K562 (cell line): Measurements from ENCODE around the gene IRF4. TPM values are rescaled to one million over a fixed set of nuclear protein-coding genes. Genes with fewer than 3 reads are reported as not detected.

ENCODE experiments used
- ATAC-seq: fragments of 200-7000 bp; cut with Tn5 transposase; 3 replicates; pipeline ENCODE4 v1.9.1; 2020; ENCODE audit warnings: moderate library complexity
- BruUV-seq: library from RNA; stranded (reverse); fragments of 400-500 nt; replicated peaks from 2 replicates; lab custom pipeline; 2021; lab: Mats Ljungman, UMichigan
- CTCF ChIA-PET: fragments of 300-600 bp; formaldehyde crosslinking; extraction: SDS; loops from one replicate; lab custom pipeline; 2021; ENCODE audit warnings: low intra/inter-chr PET ratio; lab: Yijun Ruan, JAX
- POLR2A ChIA-PET: fragments of 300-600, 350-650 bp; sonication (Branson Sonifier 250); formaldehyde crosslinking; extraction: SDS; loops from one replicate; lab custom pipeline; 2021; ENCODE audit warnings: antibody characterized with exemption, inconsistent platforms; lab: Yijun Ruan, JAX
- DNase-seq, 4 experiments: peaks; one replicate each; pipeline versions ENCODE4 v3.0.0 to v3.0.0-alpha.2; 2011 to 2018; ENCODE audit warnings: low spot score in 3 of 4, mixed read lengths in 3 of 4; ENCODE audit errors: extremely low read depth in 1 of 4
- FAIRE-seq: peaks from 2 replicates; lab custom pipeline; 2011; peaks lifted over from hg19 to GRCh38; lab: Jason Lieb, UNC
- H2AFZ ChIP-seq: 2 replicates; pipeline ENCODE4 v1.6.0; 2011; ENCODE audit warnings: low read depth, low read length, control low read depth, inconsistent platforms
- H3K27ac ChIP-seq: fragments of 200-600 bp; 3 replicates; pipeline ENCODE4 v1.8.0; 2011; ENCODE audit warnings: low read depth, mild to moderate bottlenecking, control low read depth, inconsistent platforms, low read length, moderate library complexity, mixed read lengths; ENCODE audit errors: extremely low read depth
- H3K27me3 ChIP-seq, 2 experiments: fragments of 300-600 bp in 1 of 2; 2 replicates in 1 of 2; 3 replicates in 1 of 2; pipeline versions ENCODE4 v1.6.0 to v1.8.0; 2011; ENCODE audit warnings: inconsistent platforms in 2 of 2, low read length in 2 of 2, mild to moderate bottlenecking in 1 of 2, mixed read lengths in 1 of 2, moderate library complexity in 1 of 2; ENCODE audit not compliant: control insufficient read depth in 2 of 2, insufficient read depth in 2 of 2
- H3K36me3 ChIP-seq: fragments of 300-600 bp; 3 replicates; pipeline ENCODE4 v1.8.0; 2011; ENCODE audit warnings: mild to moderate bottlenecking, low read length, inconsistent platforms; ENCODE audit not compliant: control insufficient read depth, insufficient read depth
- H3K4me1 ChIP-seq, 2 experiments: fragments of 200-600 bp in 1 of 2; replicated peaks in 1 of 2; 2 replicates in 1 of 2; 3 replicates in 1 of 2; pipeline versions ENCODE4 v1.5.1 to v1.8.0; 2011; ENCODE audit warnings: inconsistent platforms in 2 of 2, low read length in 2 of 2, mild to moderate bottlenecking in 1 of 2, mixed read lengths in 1 of 2, moderate library complexity in 1 of 2; ENCODE audit not compliant: control insufficient read depth in 2 of 2, insufficient read depth in 2 of 2
- H3K4me2 ChIP-seq: 2 replicates; pipeline ENCODE4 v1.6.1; 2011; ENCODE audit warnings: low read length, control low read depth, inconsistent platforms, mixed read lengths; ENCODE audit not compliant: insufficient read depth
- H3K4me3 ChIP-seq: fragments of 200-600 bp; sonication (generic), shearing (Covaris generic); 2 replicates; pipeline ENCODE4 v1.5.1; 2016; ENCODE audit warnings: control low read depth, inconsistent platforms
- H3K79me2 ChIP-seq: fragments of 200-600 bp; 3 replicates; pipeline ENCODE4 v1.8.0; 2011; ENCODE audit warnings: low read length, inconsistent platforms; ENCODE audit not compliant: control insufficient read depth, insufficient read depth
- H3K9ac ChIP-seq, 2 experiments: 2 replicates each; pipeline versions ENCODE4 v1.6.0 to v1.6.1; 2011; ENCODE audit warnings: low read depth in 2 of 2, low read length in 2 of 2, control low read depth in 1 of 2, inconsistent platforms in 1 of 2, mild to moderate bottlenecking in 1 of 2, mixed read lengths in 1 of 2; ENCODE audit not compliant: insufficient read depth in 1 of 2
- H3K9me1 ChIP-seq: one replicate; pipeline ENCODE4 v1.6.0; 2011; ENCODE audit warnings: inconsistent platforms, mild to moderate bottlenecking, low read length, moderate library complexity; ENCODE audit not compliant: control insufficient read depth, insufficient read depth
- H3K9me3 ChIP-seq: replicated peaks from 2 replicates; pipeline ENCODE4 v1.5.1; 2011; ENCODE audit warnings: low read depth, low read length, inconsistent platforms; ENCODE audit not compliant: control insufficient read depth, insufficient read depth
- H4K20me1 ChIP-seq: replicated peaks from 2 replicates; pipeline ENCODE4 v1.6.1; 2011; ENCODE audit warnings: low read length, inconsistent platforms, mixed read lengths; ENCODE audit not compliant: control insufficient read depth, insufficient read depth
- MAZ ChIP-seq, 2 experiments: fragments of 450-650 bp in 1 of 2; sonication (generic) in 1 of 2; formaldehyde crosslinking; IDR thresholded peaks in 1 of 2; conservative IDR thresholded peaks in 1 of 2; 2 replicates each; pipeline versions ENCODE4 v1.4.0 to v1.5.0; 2020; ENCODE audit warnings: mild to moderate bottlenecking in 1 of 2, missing genetic modification reagents in 1 of 2
- ZFP36 ChIP-seq: fragments of 150-350 bp; IDR thresholded peaks from 2 replicates; pipeline ENCODE4 v1.6.1; 2018; ENCODE audit warnings: low read length, low read depth; ENCODE audit not compliant: partially characterized antibody
- ZKSCAN1 ChIP-seq: fragments of 150-350 bp; IDR thresholded peaks from 2 replicates; pipeline ENCODE4 v1.6.1; 2016; ENCODE audit warnings: low read depth, low read length
- ZNF785 ChIP-seq: fragments of 250-450 bp; sonication (Bioruptor Pico); IDR thresholded peaks from 2 replicates; pipeline ENCODE4 v1.4.0; 2020; ENCODE audit warnings: mild to moderate bottlenecking
- WGBS: fragments of 100-300 bp; shearing (Covaris generic); methylation state at CpG from one replicate; pipeline ENCODE4 v1.1.6; 2016; ENCODE audit warnings: low coverage, mixed read lengths; ENCODE audit not compliant: insufficient coverage; ENCODE audit errors: missing lambda C conversion rate; 5-methylcytosine and 5-hydroxymethylcytosine counted together
- in situ Hi-C: fragments of 300-500 bp; cut with MboI; formaldehyde crosslinking; loops from 4 replicates; pipeline ENCODE4 v1.15.0; 2018; ENCODE audit warnings: inconsistent platforms, mixed read lengths
- intact Hi-C: fragments of 100-400 bp; cut with micrococcal nuclease; formaldehyde crosslinking; loops from 2 replicates; pipeline ENCODE4 v1.14.2; 2022
- polyA plus RNA-seq, 8 experiments: library from polyadenylated mRNA; depleted of rRNA in 4 of 8; stranded (reverse) in 5 of 8; unstranded in 3 of 8; fragments of >200 nt; fragmentation: Nextera tagmentation in 2 of 8; fragmentation: Illumina TruSeq in 1 of 8; extraction: Ambion mirVana in 2 of 8; extraction: Trizol in 1 of 8; gene quantifications; 2 replicates each; pipeline versions ENCODE4 v1.2.1 to v1.2.3, GENCODE V29; 2011 to 2014; ENCODE audit warnings: inconsistent platforms in 1 of 8, missing spikeins in 1 of 8
- total RNA-seq, 7 experiments: library from RNA; depleted of rRNA in 6 of 7; stranded (reverse); fragments of >200 nt in 6 of 7; fragmentation: Illumina TruSeq in 2 of 7; extraction: Trizol in 2 of 7; gene quantifications; 2 replicates each; pipeline versions ENCODE4 v1.2.1 to v1.2.3, GENCODE V29; 2011 to 2021; ENCODE audit warnings: low replicate concordance in 1 of 7
- TF ChIP-seq, protein P1 (sequence below): fragments of 200-800 bp; sonication (Bioruptor generic); IDR thresholded peaks from 2 replicates; pipeline ENCODE4 v1.6.1; 2017; ENCODE audit warnings: missing genetic modification characterization, missing compliant biosample characterization
- TF ChIP-seq, protein P2 (sequence below): fragments of 450-650 bp; formaldehyde crosslinking; IDR thresholded peaks from 2 replicates; pipeline ENCODE4 v1.4.0; 2020; ENCODE audit warnings: mild to moderate bottlenecking, mixed read lengths
- TF ChIP-seq, protein P3 (sequence below), 2 experiments: fragments of 250-450 bp in 1 of 2; fragments of 450-650 bp in 1 of 2; sonication (Bioruptor Pico) in 1 of 2; IDR thresholded peaks; 2 replicates each; pipeline versions ENCODE4 v1.6.1 to v1.8.0; 2016 to 2021; ENCODE audit warnings: mild to moderate bottlenecking in 2 of 2, moderate library complexity in 2 of 2, missing compliant biosample characterization in 1 of 2, missing genetic modification characterization in 1 of 2

The IRF4 gene
- total and polyA plus RNA-seq, 9 of the 15 experiments (the other 6 are each of a cell fraction or from before 2014, with no cell fraction given): 0.05 to 0.33 (median 0.09) TPM; not detected in 6

DNA sequence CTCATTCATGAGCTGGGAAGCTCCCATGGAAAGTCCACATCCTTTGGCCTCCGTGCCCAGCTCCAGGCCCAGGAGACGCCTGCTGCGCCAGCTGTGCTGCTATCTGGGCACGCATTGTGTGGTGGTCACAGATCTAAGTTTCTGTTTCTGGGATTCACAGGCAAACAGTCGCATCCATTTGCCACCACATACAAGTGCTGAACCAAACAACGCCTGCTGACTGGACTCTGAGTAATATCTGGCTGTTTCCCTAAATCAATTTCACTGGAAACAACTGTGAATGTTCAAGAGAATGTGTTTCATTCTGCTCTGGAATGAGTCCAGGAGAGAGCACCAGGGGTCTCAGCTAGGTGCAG is 45.5 kb downstream of the IRF4 start (continued):
- TF ChIP-seq, protein P1, sequence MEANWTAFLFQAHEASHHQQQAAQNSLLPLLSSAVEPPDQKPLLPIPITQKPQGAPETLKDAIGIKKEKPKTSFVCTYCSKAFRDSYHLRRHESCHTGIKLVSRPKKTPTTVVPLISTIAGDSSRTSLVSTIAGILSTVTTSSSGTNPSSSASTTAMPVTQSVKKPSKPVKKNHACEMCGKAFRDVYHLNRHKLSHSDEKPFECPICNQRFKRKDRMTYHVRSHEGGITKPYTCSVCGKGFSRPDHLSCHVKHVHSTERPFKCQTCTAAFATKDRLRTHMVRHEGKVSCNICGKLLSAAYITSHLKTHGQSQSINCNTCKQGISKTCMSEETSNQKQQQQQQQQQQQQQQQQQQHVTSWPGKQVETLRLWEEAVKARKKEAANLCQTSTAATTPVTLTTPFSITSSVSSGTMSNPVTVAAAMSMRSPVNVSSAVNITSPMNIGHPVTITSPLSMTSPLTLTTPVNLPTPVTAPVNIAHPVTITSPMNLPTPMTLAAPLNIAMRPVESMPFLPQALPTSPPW (CRISPR knock-in tag): no peak
- TF ChIP-seq, protein P2, sequence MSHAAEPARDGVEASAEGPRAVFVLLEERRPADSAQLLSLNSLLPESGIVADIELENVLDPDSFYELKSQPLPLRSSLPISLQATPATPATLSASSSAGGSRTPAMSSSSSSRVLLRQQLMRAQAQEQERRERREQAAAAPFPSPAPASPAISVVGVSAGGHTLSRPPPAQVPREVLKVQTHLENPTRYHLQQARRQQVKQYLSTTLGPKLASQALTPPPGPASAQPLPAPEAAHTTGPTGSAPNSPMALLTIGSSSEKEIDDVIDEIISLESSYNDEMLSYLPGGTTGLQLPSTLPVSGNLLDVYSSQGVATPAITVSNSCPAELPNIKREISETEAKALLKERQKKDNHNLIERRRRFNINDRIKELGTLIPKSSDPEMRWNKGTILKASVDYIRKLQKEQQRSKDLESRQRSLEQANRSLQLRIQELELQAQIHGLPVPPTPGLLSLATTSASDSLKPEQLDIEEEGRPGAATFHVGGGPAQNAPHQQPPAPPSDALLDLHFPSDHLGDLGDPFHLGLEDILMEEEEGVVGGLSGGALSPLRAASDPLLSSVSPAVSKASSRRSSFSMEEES: no peak
- TF ChIP-seq ZKSCAN1 (no peak), ZNF785 (no peak), MAZ (CRISPR knock-in tag; conservative IDR thresholded peaks at IDR 0.05 in 1 of 2, IDR thresholded peaks at IDR 0.05 in 1 of 2) (no peak)

DNA sequence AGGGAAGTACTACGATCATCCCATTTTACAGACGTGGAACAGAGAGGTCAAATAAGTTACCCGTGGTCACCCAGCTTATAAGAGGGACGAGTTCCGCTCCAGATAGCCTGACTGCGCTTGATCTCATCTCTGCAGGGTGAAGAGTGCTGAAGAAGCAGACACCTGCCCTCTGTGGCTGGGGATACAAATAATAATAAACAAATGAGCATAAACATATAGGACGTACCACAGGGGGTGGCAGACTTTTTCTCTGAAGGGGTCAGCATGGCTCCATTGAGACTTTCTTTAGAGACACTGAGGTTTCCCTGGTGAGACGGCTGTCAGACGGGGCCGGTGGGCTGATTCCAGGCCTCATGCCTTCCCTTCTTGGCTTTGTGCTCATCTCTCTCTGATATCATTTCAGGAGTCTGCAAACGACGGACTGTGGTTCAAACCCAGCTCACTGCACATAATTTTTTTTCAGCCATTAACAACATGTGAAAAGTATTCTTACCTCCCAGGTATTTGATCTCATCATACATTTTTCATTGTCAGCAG is 47.1 kb downstream of the IRF4 start:
- no TSS peak for BruUV-seq

More for the DNA sequence above, 47.1 kb downstream of the IRF4 start:
- ChIA-PET POLR2A (interaction anchor here (0.6 to 0.7 kb wide), 2 partner anchors 79 to 146 kb away, joined by 3 read pairs; no protein-coding TSS in a partner anchor), CTCF (no interaction called here)
- H3K4me2 ChIP-seq: no peak overlapping the region
- no peak overlapping the region for H3K4me3 ChIP-seq
- H3K9me1 ChIP-seq: no peaks in the 10 kb centered on the region
- H3K9me3 ChIP-seq: no peaks in the 10 kb centered on the region
- H3K4me1 ChIP-seq: peaks cover 0 to 7% of the 10 kb centered on the region in 2 experiments; a peak in 2 of 5 replicates
- intact Hi-C loops: no loop called here
- WGBS: 2% methylated on average over 12 of the region's 12 CpGs
- no peak overlapping the region for H2AFZ ChIP-seq
- no peak overlapping the region for H3K27ac ChIP-seq
- H3K9ac ChIP-seq: no peak overlapping the region
- DNase-seq (no peak), FAIRE-seq (no peak), ATAC-seq (no peak)
- H4K20me1 ChIP-seq: no peaks in the 10 kb centered on the region; the same call in 1 of the 2 replicates
- peaks cover 32 to 70% of the 10 kb centered on the region in 2 experiments for H3K27me3 ChIP-seq
- in situ Hi-C loops: no loop called here
- TF ChIP-seq, protein P3, sequence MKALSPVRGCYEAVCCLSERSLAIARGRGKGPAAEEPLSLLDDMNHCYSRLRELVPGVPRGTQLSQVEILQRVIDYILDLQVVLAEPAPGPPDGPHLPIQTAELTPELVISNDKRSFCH (CRISPR knock-in tag; IDR thresholded peaks at IDR 0.05): no peak
- TF ChIP-seq, protein P3 (tag; IDR thresholded peaks at IDR 0.05): no peak
- peak; percentile 14 for TF ChIP-seq ZFP36
- no peaks in the 10 kb centered on the region for H3K79me2 ChIP-seq
- no peaks in the 10 kb centered on the region for H3K36me3 ChIP-seq
